SU-DHL-6 (cell line): ENCODE data around the gene AHI1.

Experiments used
- CTCF ChIP-seq: fragments of 200-600 bp; sonication (generic); IDR thresholded peaks from one replicate; pipeline ENCODE4 v1.5.1; 2017; ENCODE audit warnings: antibody characterized with exemption, mild to moderate bottlenecking, low read length, moderate library complexity; ENCODE audit not compliant: insufficient read depth, poor library complexity, severe bottlenecking
- EZH2phosphoT487 ChIP-seq: fragments of 200-600 bp; sonication (generic), shearing (Covaris generic); conservative IDR thresholded peaks from 2 replicates; pipeline ENCODE4 v1.6.1; 2018; ENCODE audit warnings: mild to moderate bottlenecking, antibody characterized with exemption, low read length, moderate library complexity, mixed read lengths

GRCh38 chr6:135329851-135330803 lies 167.4 kb downstream of the AHI1 start:
- TF ChIP-seq CTCF (no peak), EZH2phosphoT487 (no peak)
